GM19099 (cell line): ENCODE results near the gene KLHL40.

ENCODE experiments used
- POLR2A ChIP-seq: IDR thresholded peaks from 3 replicates; pipeline ENCODE4 v1.6.1; 2011; ENCODE audit warnings: low read depth; ENCODE audit not compliant: insufficient read length; ENCODE audit errors: extremely low read depth

Gene KLHL40

DNA sequence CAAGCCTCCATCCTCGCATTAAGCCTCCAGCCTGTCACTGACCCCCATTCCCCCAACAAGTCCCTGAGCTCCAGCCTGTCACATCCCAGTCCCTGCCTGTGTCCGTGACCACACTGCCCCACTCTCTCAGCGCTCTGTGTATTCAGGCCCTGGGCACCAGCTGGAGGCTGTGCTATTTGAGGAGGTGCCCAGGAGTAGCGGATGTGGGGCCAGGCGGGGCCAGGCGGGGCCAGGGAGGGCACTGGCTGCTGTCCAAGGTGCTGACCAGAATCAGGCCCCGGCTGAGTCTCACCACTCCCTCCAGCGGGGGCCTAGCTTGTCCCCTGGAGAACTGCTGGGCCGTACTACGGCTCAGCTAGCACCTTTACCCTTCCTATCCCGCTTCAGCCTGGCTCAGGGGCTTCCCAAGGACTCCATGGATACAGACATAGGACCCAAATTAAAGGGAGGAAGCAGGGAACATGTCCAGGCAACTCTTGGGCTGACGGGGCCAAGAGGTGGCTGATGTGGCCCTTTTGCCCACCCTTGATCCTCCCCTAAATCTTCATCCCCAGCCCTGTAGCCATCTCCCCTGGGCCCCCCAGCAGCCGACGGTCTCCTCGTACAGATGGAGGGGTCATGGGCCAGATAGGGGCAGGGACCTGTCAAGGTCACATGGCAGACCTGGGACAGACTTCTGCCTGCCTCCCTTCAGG lies 16.2 kb downstream of the KLHL40 start:
- no peak for TF ChIP-seq POLR2A

DNA sequence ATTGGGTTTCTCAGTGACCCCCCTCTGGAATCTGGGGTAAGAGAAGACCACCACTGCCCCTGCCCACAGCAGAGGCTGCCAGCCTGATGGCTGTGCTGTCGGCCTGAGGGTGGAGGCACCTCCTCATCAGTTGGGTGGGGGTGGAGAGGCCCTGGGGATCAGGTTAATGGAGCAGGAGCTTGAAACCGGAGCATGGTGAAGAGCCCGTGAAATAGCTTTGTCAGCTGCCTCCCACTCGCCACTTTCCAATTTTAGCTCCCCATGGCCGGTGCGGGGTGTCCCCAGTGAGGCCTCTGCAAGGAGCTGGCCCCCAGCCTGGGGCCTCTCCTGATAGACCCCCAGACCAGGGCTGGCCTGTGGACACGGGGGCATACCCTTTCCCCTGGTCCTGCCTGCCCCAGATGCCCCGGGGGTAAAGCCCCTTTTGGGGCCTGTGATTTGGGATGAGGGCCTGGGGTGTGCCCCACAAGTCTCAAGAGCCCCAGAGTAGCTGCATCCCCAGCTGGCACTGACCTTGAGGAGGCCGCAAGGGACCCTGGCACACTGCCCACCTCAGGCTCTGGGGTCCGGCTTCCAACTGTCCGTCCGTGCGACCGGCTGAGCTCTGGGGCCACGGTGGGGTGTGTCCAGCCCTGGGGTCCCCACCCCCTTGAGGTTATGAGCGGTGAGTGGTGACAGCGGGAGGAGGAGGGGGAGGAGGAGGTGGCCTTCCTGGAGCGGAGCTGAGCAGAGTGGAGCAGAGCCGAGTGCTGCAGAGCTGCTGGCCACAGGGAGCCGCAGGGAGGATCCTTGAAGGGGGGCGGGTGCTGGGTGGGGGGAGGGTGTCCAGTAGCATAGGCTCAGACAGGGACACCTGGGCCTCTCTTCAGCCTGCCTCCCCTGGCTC lies 17.0 kb downstream of the KLHL40 start, which contains the start of gene HHATL:
TSS of gene HHATL (minus strand) at position 733 of the 886 bp plus-strand sequence. CDS start 1,972 bp downstream, outside the sequence.
- TF ChIP-seq POLR2A: no peak

DNA sequence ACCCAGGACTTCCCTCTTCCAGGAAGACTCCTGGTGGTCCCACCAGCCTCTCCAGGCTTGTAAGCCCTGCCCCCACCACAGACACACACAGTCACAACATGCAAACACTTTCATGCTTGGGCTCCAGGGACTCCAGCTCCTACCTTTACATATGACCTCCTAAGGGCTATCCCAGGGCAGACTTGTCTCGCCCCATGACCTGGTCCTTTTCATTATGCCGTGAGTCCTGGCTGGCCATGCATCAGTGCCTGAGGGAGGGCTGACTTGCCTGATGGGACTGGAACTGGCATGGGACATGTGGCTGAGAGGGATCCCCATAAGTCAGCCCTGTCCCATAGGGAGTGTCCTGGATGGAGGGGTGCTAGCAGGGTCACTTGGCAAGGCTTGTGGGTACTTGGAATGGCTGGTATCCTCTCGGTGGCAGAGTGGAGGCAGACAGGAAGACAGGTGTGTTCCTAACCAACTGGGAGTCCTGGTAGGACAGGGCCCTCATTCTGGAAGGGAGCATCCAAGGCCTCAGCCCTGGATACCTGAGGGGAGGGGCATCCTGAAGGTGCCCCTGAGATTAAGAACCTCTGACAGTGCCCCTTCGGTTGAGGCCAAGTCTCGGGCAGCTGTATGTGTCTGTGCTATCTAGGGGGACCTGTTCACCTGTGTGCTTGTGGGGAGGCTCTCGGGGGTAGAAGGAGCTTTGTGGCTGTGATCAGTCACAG lies 17.8 kb downstream of the KLHL40 start:
- no peak for TF ChIP-seq POLR2A

- TF ChIP-seq POLR2A: no peak
Measured at GRCh38 chr3:42703695-42704025, 18.3 kb downstream of the KLHL40 start.

GRCh38 chr3:42704136-42704841 lies 19.0 kb downstream of the KLHL40 start:
- no peak for TF ChIP-seq POLR2A

DNA sequence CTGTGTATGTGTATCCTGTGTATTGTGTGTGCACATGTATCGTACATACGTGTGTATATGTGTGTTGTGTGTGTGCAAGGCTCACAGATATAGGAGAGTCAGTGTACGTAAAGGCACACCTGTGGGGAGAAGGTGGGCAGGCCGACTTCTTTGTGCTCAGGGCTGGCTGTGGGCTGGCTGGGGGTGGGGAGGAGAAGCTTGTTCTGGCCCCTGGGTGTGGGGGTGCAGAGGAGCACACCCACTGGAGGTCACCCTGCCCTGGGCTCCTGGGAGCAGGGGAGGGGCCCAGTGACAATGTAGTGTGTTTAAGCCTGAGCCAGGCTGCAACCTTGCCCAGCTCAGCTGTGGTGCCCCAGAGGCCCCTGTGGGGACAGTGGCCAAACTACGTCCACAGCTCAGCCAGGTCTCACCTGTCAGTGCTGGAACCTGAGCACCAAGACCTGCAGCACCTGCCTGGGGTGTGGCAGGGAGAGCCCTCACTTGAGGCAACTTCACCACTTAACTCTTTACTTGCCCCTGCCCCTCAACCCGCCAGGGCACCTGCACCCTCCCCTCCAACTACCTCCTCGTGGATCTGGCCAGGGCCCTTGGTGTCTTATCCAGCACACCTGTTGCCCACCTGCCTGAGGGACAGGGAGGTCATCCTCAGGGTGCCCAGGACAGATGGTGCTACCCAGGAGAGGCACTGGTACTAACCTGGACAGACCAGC lies 19.9 kb downstream of the KLHL40 start:
- TF ChIP-seq POLR2A: no peak

- no peak for TF ChIP-seq POLR2A
Measured at GRCh38 chr3:42705962-42706585, 20.7 kb downstream of the KLHL40 start.

DNA sequence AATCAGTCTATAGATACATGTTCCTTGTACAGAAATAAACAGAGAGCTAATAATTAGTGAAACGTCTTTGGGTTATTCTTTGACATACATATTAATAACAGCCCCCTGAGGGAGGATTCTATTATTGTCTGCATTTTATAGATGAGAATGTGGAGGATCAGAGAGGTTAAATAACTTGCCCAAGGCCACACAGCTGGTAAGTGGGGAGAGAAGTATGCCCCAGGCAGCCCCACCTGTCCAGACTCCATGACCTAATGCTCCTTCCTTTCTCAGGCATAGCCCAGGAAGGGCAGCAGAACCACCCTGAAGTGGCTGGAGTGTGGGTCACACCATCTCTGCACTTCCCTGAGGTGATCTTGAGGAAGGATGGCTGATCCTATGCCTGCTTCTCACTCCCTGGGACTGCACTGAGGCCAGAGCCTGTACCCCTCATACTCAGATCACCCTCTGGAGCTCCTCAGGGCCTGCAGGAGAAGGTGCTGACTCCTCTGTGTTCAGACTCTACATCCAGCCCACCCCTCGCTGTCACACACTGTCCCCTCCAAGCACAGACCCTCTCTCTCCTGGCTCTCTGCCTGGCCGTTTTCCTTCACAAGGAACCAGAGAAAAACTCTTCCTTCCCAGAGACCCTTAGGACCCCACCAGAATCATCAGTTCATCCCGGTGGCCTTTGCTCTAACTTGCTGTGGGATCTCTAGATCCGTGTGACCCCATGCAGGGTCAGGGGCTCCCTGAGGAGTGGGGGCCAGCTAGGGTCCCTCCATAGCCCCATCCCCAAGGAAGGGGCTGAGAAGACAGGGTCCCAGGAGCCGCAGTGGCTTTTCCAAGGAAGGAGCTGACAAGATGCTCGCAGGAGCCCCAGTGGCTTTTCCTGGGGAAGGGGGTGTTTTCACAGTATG lies 21.6 kb downstream of the KLHL40 start:
- TF ChIP-seq POLR2A: no peak

- TF ChIP-seq POLR2A: no peak
Measured at GRCh38 chr3:42707620-42708355, 22.5 kb downstream of the KLHL40 start.

DNA sequence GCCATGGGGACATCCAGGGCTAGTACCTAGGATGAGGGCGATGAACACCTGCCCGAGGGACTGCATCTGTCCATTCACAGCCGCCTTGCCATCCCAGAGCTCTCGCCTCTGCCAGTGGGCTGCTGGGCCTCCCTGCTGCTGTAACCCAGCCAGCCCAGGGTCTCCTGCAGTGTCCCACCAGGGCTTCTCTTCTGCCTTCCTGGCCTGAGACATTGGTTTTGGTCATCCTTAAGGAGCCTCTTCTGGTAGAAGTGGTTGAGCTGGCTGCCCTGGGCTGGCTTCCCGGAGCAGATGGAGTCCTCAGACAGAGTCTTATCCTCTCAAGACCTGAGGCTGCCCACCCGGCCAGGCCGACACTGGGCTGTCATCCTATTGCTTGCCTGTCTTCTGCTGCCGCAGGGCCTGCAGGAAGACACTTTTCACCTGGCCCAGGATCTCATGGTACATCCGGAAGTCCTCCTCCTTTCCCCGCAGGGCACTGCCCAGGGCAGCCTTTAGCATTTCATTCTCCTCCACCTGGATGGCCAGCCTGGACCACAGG lies 23.3 kb downstream of the KLHL40 start:
- no peak for TF ChIP-seq POLR2A

GRCh38 chr3:42709621-42710020 lies 24.3 kb downstream of the KLHL40 start:
- no peak for TF ChIP-seq POLR2A

- TF ChIP-seq POLR2A: no peak
Measured at GRCh38 chr3:42710323-42711021, 25.1 kb downstream of the KLHL40 start.
